GM18870 (cell line): Measurements from ENCODE around the gene SLC35C1.
A peak's percentile ranks its signal among the peaks of the same experiment; 100 is the strongest.

ENCODE experiments used
- ATAC-seq: cut with Tn5 transposase; IDR thresholded peaks from one replicate; pipeline ENCODE4 v1.9.1; 2021; ENCODE audit warnings: moderate library complexity; ENCODE audit not compliant: unreplicated experiment

The SLC35C1 gene

DNA sequence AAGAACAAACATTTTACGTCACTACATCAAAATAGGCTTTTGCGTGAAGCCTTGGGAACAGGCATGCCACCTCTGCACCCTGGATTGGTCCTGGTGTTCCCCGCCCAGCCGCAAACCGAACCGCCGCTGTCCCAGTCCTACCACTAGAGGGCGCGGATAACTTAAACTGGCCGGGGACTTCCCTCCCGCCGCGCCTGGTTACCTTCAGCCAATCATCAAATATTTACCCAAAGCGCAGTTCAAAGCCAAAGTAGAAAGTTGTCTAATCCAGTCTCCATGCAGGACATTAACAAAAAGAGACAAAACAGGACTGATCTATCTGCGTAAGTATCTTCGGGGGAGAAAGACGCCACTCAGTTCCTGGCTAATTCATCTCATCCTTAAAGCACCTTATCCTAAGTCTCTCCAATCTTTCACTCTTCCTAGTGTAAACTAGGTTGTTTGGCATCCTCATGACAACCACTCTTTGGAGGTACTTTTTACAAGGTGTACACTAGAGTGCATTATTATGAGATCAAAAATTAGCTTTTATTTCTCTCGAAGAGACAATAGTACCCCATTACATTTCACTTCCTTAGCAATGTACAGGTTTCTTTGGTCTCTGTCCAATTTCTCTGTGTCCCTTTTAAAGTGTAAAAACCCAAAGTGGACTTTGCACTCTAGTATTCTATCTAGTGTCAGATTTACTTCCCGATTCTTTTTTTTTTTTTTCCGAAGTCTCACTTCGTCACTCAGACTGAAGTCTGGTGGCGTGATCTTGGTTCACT lies 38.4 kb downstream of the SLC35C1 start:
- no peak for ATAC-seq

GRCh38 chr11:45844822-45845578 lies 40.1 kb downstream of the SLC35C1 start:
- no peak for ATAC-seq

DNA sequence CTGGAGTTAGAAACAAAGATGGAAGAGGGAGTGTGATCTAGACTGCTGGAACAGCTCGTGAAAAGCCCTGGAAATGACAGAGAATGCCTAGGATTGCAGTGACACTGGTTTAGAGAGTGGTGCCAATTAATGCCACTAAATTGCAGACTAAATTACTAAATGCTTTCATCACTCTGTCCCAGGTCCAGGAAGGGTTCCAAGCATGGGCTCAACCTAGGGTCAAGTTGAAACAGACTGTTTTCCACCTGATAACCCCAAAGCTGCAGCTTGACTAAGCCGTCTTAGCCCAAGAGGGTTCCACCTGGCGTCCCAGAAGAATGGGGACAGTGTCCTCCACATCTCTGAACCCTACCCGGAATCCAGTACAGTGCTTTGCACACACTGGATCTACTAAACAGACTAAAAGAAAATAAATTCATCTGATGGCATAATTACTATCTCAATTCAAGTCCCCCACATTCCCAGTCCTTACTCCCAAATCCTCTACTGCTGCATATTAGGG lies 41.3 kb downstream of the SLC35C1 start:
- no peak for ATAC-seq

DNA sequence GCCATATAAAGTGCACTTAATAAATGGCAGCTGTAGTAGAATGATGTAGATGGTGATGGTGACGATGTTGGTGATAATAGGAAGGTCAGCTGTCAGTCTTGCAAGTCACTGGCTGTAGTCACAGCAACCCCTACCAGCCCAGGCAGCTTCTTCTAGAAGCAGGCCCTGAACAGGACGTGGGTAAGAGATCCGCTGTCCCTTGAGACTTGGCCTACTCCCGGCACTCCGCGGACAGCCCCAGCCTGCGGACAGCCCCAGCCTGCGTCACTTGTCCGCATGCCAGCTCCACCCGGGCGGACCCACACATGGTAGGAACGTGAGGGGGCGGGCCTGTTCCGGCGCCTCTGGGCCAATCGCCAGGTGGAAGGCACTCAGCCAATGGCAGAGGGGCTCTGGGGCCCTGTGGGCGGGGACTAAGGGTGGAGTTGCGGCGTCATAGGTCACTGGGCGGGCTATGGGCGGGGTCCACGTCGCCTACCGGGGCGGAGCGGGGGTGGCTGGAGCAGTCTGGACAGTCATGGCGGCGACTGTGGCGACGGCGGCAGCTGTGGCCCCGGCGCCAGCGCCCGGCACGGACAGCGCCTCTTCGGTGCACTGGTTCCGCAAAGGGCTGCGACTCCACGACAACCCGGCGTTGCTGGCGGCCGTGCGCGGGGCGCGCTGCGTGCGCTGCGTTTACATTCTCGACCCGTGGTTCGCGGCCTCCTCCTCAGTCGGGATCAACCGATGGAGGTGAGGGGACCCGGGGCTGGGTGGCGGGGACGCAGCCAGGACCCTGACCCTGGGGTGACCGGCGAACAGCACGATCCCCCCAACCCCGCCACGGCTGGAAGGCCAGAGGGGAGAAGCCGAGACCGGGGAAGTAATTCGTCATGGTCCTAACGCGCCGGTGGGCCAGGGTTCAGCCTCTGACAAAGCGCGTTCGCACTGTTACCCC lies 42.3 kb downstream of the SLC35C1 start, which contains the start of gene CRY2:
TSS of gene CRY2 (plus strand) at position 502 of the 937 bp plus-strand sequence. CDS start at position 518, 16 bp downstream.
- peak; percentile 84 for ATAC-seq

DNA sequence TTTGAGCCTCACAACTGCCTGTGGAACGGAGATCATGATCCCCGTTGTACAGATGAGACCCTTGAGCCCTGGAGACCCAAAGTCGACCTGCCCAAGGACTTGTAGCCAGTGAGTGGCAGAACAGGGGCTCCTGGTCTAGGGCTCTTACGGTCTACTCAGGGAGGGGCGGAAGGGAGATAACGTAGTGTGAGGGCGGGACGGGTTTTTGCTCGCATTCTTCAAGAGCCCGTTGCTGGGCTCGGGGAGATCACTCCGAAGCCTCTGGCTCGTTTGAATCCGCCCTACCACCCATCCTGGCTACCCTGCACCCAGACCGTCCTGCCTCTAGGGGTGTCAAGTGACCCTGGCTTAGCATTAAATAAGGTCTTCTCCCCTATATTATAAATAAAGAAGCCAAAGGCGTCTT lies 43.0 kb downstream of the SLC35C1 start:
- no peak for ATAC-seq

GRCh38 chr11:45848654-45849081 lies 43.7 kb downstream of the SLC35C1 start:
- ATAC-seq, result no peak

DNA sequence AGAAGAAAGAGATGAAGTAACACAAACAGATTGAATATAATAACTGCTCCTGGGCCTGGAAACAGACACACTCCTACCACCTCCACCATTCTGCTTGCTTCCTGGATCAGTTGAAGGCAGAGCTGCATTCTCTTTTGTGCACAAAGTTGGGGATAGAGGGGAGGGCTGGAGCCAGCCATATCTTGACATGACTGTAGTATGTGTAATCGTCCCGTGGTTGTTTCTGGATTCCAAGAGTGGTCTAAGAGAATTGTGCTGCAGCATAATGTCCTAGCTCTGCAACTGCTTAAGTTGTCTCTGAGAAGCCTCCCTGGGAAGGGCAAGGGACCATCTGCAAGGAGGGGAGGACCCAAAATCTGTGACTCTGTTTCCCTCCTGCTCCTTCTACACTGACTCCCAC lies 45.5 kb downstream of the SLC35C1 start:
- ATAC-seq, result no peak

DNA sequence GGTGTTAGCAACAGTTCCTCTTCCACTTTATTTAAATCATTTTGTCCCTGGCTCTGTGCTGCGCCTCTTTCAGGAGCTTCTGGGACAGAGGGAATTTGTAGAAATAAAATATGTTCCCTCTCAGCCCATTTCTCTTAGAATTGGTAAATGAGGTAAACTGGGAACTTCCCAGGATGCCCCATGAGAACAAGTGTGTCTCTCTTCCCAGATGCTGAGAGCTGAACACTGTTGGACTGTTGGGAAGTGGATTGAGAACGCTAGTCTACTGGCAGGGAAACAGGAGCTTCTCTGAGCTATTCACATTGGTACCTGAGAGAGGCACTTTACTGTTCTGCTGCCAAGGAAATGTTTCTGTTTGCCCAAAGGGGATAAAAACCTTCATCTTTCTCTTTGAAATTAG lies 46.3 kb downstream of the SLC35C1 start:
- ATAC-seq, result no peak

- ATAC-seq, result no peak
These were observed 47.2 kb downstream of the SLC35C1 start for GRCh38 chr11:45852018-45852711.

- no peak for ATAC-seq
These were observed 47.8 kb downstream of the SLC35C1 start for GRCh38 chr11:45852712-45853101.

DNA sequence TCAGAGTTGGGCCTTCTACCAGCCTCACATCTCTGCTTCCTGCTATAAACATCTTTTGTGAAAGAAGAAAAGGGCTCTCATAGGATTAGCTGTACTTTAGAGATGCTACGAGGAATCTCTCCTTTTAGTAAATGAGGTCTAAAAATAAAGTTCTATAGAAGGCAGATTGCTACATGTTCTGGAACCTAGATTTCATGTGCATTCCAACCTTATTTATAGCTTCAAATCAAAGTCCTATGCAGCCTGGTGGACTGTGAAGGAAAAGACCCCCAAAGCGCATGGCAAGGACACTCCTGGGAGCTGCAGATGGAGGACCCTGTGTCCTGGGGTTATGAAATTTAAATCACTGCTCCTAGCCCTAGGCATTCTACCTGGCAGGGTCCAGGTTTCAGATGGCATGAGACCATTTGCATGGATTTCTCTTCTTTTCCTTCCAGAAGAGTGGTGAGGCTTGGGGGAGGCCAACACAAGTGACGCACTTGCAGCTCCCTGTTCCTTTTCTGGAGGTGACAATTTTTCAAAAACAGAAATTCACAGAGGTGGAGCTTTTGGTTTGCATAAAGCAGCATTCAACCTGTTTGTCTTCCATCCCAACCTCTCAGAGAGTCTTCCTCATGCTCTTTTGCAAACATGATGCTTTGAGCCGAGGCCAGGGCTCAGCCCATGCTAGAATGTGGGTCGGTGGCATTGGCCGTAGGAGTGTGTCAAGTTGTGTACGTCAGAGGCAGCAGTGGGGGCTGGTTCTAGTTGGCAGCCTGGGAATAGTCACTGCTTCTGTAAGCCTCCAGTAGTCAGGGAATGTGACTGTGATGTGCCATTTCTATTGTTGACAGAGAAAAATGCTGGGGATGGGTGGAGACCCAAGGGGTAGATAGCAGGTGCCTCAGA lies 48.6 kb downstream of the SLC35C1 start:
- ATAC-seq, result no peak

GRCh38 chr11:45855308-45855707 lies 50.4 kb downstream of the SLC35C1 start:
- no peak for ATAC-seq

GRCh38 chr11:45856044-45856468 lies 51.1 kb downstream of the SLC35C1 start:
- no peak for ATAC-seq

GRCh38 chr11:45857961-45858474 lies 53.1 kb downstream of the SLC35C1 start:
- ATAC-seq, result no peak

- no peak for ATAC-seq
These were observed 53.9 kb downstream of the SLC35C1 start for GRCh38 chr11:45858751-45859398.

- ATAC-seq, result no peak
These were observed 54.8 kb downstream of the SLC35C1 start for GRCh38 chr11:45859661-45860140.

- ATAC-seq, result no peak
These were observed 55.4 kb downstream of the SLC35C1 start for GRCh38 chr11:45860348-45860747.

DNA sequence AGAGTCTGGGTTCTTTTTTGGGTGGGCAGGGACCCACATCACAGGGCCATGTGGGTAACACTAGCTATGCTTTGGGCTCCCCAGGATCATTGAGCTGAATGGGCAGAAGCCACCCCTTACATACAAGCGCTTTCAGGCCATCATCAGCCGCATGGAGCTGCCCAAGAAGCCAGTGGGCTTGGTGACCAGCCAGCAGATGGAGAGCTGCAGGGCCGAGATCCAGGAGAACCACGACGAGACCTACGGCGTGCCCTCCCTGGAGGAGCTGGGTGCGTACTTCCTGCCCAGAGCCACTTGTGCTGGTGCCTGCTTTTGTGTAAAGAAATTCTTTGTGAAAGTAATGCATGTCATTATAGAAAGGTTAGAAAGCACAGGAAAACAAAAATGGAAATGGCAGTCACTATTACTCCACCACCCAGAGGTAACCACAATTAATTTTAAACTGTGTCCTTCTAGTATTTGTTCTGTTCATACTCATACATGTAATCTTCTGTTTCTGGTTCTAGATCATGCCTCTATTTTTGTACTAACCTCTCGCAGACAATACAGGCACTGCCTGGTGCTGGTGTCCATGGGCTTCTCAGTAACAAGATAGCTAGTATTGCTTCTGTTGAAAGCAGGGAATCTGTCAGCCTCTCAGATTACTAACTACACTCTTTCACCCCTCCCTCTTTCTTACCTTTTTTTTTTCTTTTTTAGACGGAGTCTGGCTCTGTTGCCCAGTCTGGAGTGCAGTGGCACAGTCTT lies 56.0 kb downstream of the SLC35C1 start:
- ATAC-seq, result no peak
